GM12874 (cell line): Measurements from ENCODE around the gene MPP3.

Experiments
- CTCF ChIP-seq: IDR thresholded peaks from 2 replicates; pipeline ENCODE4 v1.5.1; 2011; ENCODE audit warnings: low read depth, mild to moderate bottlenecking, control low read depth, low read length, moderate library complexity; ENCODE audit not compliant: insufficient read depth

MPP3 gene

GRCh38 chr17:43816336-43817320 is 16.3 kb downstream of the MPP3 start:
- no peak for TF ChIP-seq CTCF

- TF ChIP-seq CTCF: no peak
Observed at GRCh38 chr17:43814714-43815113, 18.2 kb downstream of the MPP3 start.

- TF ChIP-seq CTCF: no peak
Observed at GRCh38 chr17:43814026-43814425, 18.9 kb downstream of the MPP3 start.

DNA sequence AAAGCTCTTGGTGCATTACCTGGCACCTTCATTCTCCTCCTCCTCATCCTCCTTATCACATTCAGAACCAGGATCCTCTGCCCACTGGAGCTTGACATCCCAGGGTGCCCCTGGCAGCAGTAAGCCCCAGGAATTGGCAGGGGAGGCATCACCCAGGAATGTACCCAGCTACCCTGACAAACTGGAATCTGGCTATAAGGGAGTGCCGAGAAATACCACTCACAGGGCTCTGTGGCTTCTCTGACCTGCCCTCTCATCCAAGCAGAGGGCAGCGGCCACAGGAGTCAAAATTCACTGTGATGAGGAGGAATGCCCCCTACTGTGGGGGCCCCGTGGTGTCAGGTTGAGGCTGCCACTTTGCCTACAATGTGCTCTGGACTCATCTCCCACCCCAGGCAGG is 19.6 kb downstream of the MPP3 start:
- TF ChIP-seq CTCF: no peak

GRCh38 chr17:43812396-43813265 is 20.3 kb downstream of the MPP3 start:
- no peak for TF ChIP-seq CTCF

DNA sequence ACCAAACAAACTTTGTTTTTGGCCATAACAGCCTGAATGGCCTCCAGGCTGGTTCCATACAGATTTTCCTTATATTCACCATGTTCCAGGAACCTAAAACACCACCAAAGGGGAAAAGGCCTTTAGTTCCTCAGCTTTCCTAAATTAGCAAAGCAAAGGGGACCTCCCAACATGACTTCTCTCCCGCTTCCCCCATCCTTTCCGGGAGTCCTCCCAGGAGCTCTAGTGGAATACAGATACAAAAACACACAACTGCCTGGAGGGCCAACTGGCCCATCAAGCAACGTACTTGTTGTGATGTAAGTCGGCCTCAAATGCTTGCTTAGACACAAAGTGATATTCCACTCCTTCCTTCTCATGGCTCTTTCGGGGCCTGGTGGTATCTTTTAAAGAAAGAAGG is 22.1 kb downstream of the MPP3 start:
- no peak for TF ChIP-seq CTCF

DNA sequence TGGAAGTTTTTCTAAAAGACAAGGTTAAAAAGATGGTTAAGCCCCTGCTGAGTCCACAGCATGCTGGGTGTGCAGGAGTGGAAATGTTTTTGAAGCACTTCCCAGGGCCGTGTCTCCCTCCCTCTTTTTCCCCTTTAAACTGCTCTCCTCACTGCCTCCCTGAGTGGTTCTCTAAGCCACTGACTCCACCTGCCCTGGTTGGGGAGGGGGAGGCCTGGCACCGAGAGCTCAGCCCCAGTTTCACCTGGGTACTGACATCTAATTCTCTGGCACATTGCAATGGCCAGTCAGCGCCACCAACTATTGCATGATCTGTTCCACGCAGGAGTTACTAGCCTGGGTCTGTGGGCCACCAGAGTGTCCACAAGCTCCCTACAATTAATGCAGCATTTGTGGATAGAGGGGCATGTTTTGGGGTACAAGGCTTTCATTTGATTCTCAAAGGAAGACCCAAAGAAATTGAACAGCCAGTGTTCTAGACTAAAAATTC is 22.7 kb downstream of the MPP3 start:
- no peak for TF ChIP-seq CTCF
